Measurements from ENCODE around the gene KCNJ10.

DNA sequence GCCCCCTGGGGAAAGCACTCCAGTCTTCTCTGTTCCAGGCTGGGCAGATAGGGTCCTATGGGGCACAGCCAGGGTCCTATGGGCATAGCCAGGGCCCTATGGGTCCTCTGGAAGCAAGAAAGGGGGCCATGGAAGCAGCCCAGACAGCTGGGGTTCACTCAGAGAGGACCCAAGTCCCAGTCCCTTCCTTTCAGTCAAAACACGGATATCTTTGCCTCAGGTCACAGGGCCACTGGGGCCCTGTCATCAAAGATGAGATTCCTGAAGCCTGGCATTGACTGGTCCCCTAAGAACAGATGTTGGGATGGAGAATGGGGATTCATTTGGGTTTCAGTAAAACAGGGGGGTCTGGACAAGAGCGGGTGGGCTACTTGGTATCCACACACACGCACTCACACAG is 19.9 kb upstream of the KCNJ10 start:
- TF ChIP-seq, protein P1, sequence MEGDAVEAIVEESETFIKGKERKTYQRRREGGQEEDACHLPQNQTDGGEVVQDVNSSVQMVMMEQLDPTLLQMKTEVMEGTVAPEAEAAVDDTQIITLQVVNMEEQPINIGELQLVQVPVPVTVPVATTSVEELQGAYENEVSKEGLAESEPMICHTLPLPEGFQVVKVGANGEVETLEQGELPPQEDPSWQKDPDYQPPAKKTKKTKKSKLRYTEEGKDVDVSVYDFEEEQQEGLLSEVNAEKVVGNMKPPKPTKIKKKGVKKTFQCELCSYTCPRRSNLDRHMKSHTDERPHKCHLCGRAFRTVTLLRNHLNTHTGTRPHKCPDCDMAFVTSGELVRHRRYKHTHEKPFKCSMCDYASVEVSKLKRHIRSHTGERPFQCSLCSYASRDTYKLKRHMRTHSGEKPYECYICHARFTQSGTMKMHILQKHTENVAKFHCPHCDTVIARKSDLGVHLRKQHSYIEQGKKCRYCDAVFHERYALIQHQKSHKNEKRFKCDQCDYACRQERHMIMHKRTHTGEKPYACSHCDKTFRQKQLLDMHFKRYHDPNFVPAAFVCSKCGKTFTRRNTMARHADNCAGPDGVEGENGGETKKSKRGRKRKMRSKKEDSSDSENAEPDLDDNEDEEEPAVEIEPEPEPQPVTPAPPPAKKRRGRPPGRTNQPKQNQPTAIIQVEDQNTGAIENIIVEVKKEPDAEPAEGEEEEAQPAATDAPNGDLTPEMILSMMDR (IDR thresholded peaks at IDR 0.05; ENCODE audit: low read depth, low read length): no peak
- TF ChIP-seq EZH2phosphoT487 (IDR thresholded peaks at IDR 0.05; ENCODE audit: low read depth): no peak

Data from OCI-LY3 (cell line).